ENCODE measurements around the gene TEK.
"Not testable (repeated sequence)": the region's sequence is repeated elsewhere in the genome, so short reads cannot be mapped to it uniquely, and the experiment has no call there.

TEK gene

GRCh38 chr9:27108981-27109541, at the start of gene TEK:
Gene TEK (plus strand): TSS chr9:27109225. CDS start chr9:27109591, 366 bp downstream.
- DNase-seq, result no peak

DNA sequence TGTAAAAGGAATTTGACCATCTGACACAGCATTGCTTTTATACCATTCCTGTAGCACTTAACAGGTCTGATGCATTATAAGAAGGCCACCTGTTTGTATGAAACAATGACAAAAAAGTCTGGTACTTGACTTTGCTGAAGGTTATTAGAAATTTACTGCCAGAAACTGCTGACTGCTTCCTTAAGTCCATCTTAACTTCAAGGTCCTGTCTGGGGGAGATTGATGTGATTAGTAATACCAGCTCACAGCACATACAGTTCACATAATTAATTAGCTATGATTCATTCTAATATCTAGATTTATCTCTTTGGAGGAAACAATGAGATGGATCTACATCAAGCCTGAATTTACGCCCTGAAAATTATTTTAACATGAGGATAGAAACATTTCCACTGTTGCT, 49.6 kb upstream of the TEK start:
- DNase-seq, result no peak

GRCh38 chr9:27059907-27060306, 49.1 kb upstream of the TEK start:
- no peak for DNase-seq

DNA sequence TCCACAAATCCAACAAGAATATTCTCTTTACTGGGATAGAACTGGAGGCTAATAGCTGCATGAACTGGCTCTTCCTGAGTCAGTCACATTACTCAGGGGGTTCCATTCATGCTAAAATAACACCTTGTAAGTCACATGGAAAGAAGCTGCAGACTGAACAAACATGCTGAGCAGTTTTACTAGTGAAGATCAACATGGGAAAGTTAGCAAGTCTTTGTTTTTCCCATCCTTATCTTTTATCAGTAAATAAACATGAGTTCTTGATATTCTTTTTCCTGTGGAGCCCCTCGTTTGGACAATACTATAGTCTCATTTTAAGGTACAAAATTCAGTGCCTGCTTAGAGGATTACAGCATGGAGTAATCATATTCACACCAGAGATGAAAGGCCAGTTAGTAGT, 43.7 kb upstream of the TEK start:
- DNase-seq, result no peak

DNA sequence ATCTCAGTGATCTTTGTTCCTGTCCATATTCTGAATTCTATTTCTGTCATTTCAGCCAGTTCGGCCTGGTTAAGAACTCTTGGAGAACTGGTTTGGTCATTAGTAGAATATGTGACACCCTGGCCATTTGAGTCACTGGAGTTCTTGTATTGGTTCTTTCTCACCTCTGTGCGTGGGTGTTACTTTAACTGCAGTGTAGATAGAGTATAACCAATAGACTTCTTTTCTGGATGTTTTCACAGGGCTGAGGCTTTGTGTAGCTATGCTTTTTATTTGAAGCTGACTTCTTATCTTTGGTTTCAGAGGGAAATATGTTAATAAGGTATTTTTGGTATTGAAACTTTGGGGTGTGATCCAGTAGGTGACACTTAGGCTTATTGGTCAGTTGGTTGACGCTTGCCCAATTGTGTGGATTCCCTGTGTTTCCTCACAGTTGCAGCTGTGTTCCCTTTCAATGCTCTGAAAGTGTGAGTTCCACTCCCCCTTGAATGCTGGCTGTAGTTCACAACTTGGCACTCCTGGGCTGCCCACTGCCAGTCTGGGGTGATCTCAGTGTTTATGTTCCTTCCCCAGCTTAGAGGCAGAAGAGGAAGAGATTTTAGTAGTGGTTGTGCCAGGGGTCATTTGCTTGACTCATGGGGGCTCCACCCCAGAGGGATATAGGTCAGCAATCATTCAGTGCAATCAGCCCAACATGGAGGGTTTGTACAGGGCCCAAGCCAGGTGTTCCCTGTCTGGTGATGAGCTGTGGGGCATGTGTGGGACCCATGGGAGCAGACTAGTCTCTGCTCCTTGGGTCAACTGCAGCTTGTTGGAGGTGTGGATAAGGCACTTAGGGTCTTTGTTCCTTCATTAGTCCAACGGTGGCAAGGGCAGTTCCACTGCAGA, 34.9 kb upstream of the TEK start:
- DNase-seq, result peak; percentile 41 to 61

DNA sequence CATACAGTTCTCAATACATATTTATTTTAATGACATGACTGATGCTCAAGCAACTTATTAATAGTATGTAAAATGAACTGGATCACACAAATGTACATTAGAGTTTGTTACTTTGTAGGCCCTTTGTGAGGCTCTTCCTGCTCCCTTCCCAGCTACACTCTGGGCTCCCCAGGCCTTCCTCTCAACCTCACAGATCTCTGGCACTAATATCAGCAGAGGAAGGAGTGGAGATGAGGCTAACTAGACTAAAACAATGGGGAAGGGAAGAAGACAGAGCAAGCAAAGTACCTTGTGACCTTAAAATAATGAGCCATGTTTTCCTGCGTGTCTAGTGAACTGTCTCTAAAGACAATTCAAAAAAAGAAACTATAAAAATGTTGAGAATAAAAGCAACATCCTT, 30.3 kb upstream of the TEK start:
- DNase-seq, result no peak

DNA sequence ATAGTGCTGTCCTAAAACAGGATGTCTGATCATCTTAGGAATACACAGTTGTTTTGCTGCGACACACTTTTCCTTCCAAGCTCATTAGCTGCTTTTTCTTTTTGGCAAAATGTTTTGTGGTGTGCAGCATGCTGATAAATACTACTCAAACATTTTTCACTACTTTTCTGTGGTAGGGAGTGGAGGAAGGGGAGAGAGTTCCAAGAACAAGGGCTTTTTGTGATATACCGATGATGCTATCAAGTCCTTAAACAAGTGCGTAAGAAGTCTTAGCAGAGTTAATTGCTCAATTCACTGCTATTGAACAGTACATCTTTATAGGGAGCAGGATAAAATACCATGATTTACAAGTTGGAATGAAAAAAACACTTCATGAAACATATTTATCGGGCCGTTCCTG, 23.6 kb upstream of the TEK start:
- DNase-seq, result no peak

GRCh38 chr9:27086818-27087680, 22.0 kb upstream of the TEK start:
- DNase-seq, result no peak

DNA sequence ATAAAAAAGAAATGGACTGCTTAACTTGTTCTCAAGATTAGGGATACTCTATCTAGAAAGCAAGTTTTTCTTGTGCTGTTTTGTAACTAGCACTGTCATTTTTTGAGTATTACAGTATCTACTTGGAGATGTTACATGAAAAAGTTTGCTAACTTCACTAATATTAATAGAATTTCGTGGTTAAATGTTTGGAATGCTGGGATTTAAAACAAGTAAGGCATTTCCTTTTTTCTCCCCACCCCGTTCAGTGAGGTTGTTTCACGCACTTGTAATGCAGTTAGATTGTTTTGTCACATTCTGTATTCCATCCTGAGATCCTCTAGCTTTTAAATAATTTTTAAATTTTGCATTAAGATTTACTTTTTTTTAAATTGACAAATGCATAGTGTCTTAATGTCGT, 20.0 kb upstream of the TEK start:
- no peak for DNase-seq

DNA sequence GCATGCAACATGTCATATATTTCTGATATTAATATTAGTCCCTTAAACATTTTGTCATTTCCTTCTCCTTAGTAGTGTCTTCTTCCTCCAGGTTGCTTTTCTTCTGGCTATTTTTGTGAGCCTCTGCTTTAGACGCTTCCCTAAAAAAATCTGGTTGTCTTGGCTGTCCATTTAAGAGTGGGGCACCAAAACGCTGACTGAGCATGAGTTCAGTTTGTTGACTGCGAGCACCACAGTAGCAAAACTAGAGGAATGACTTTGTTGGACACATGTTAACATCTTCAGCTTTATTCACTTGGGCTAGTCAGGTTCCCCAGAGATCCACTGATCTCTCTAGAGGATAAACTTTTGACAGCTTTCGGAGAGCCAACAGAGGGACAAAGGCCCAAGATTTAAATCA, 19.3 kb upstream of the TEK start:
- DNase-seq, result no peak

DNA sequence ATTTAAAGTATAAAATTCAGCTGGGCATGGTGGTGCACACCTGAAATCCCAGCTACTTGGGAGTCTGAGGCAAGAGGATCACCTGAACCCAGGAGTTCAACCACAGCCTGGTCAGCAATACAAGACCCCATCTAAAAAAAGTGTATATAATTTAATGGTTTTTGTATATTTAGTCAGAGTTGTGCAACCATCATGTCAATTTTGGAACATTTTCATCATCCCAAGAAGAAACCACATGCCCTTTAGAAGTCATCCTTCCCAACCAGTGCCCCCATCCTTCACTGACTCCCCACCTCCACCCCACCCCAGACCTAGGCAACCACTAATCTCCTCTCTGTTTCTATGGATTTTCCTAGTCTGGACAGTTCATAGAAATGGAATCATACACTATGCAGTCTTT, 18.8 kb upstream of the TEK start:
- DNase-seq, result no peak

GRCh38 chr9:27090711-27091110, 18.3 kb upstream of the TEK start:
- DNase-seq, result no peak

DNA sequence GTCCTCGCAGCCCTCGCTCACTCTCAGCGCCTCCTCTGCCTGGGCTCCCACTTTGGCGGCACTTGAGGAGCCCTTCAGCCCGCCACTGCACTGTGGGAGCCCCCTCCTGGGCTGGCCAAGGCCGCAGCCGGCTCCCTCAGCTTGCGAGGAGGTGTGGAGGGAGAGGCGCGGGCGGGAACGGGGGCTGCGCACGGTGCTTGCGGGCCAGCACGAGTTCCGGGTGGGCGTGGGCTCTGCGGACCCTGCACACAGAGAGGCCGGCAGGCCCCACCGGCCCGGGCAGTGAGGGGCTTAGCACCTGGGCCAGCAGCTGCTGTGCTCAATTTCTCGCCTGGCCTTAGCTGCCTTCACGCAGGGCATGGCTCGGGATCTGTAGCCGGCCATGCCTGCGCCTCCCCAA, 16.5 kb upstream of the TEK start:
- DNase-seq, result not testable (repeated sequence)

- not testable (repeated sequence) for DNase-seq
These were observed 15.5 kb upstream of the TEK start for GRCh38 chr9:27093384-27094067.

- no peak for DNase-seq
These were observed 14.3 kb upstream of the TEK start for GRCh38 chr9:27094640-27095298.

- no peak for DNase-seq
These were observed 1.8 kb upstream of the TEK start for GRCh38 chr9:27107241-27107640.

GRCh38 chr9:27109621-27110020, 596 bp downstream of the TEK start:
- DNase-seq, result no peak

DNA sequence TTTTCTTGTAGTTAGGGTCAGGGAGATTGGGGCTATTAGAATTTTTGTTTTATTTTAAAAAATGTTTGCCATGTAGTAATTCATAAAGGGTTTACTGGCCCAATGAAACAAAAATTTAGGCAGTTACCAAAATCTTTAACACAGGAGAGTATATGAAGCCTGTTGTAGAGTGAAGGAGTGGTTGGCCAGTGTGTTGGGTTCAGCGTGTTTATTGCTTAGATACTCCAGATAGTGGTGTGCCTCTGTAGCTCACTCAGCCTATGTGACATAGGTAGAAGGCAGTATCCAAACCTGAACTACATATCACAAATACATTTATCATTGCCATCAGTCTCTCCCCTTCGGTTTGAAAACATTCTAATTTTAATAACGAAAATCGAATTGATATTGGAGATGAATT, 1.2 kb downstream of the TEK start:
- no peak for DNase-seq

- DNase-seq, result no peak
These were observed 3.2 kb downstream of the TEK start for GRCh38 chr9:27112235-27112634.

DNA sequence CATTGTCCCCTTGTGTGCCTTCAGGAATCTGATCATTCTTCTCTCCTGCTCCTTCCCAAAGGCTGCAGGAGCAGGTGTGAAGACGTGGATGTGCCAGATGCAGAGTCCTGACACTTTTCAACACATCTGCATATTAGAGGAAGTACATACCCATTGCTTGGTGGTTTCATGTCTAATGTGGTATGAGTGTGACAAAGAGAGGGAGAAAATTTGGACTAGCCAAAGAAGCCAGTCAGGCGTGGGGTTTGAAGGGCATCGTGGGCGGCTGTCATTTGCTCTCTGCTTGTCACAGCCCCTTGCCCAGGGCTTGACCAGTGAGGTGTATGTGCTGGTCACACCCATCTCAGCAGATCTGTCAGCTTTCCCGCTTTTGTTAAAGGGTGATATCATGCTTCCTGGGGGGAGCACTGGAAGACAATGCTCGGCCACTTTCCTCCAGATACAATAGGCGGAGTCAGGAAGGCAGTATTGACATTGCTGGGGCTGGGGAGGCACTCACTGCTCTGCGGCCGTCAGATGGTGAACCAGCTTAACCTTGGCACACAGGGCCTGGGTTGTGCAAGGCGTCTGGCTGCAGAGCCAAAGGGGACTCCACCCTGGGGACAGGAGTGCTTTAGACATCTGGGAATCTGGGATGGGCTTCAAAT, 8.6 kb downstream of the TEK start:
- DNase-seq, result no peak

DNA sequence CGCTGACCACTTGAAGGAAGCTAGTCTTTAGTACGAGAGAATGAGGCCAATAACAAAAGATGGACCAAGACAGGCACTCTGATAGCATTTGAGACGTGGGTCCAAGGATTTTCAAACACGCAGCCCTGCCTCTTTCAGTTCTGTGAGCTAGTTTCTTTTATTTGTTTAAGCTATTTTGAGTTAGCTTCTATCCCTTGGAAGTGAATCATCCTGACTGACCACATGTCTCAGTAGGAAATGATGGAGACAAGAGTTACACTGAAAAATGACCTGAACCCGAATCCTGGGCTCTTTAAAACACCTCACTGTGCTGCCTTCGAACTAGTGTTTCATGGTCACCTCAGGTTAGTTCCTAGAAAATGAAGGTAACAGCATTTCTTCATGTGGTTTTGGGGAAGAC, 9.9 kb downstream of the TEK start:
- no peak for DNase-seq

DNA sequence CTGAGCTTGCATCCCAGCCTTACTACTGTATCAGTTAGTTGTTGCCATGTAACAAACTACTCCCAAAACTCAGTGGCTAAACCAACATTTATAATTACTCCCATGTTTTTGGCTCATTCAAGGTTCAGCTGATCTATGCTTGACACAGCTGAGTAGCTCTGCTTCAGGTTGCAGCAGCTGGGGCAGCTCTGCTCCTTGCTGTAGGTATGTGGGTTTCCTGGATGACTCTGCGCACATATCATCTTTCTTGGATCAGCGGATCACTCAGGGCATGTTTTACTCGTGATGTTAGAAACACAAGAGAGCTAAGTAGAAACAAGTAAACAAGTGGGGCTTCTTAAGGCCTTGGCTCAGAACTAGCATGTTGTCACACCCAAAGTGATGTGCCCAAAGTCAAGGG, 15.1 kb downstream of the TEK start:
- DNase-seq, result no peak

All from inflammatory macrophage treated with lipopolysaccharide for 1 hour (primary cell).